SK-N-SH (cell line): Measurements from ENCODE around the gene GLUD1. TPM values are rescaled to one million over a fixed set of nuclear protein-coding genes. Genes with fewer than 3 reads are reported as not detected.

Source experiments
- CTCF ChIA-PET: fragments of 300-600, 350-600 bp; formaldehyde crosslinking; extraction: SDS; loops from one replicate; lab custom pipeline; 2021; lab: Yijun Ruan, JAX
- POLR2A ChIA-PET: fragments of 350-600 bp; sonication (Branson Sonifier 250); formaldehyde crosslinking; extraction: SDS; loops from one replicate; lab custom pipeline; 2020; ENCODE audit warnings: antibody characterized with exemption, inconsistent platforms; lab: Yijun Ruan, JAX
- DNase-seq: peaks from one replicate; pipeline ENCODE4 v3.0.0; 2012
- H2AFZ ChIP-seq: fragments of 200-600 bp; sonication (generic); 2 replicates; pipeline ENCODE4 v1.8.1; 2016; ENCODE audit warnings: antibody characterized with exemption, mild to moderate bottlenecking, low read depth
- H3F3A ChIP-seq: fragments of 200-600 bp; sonication (generic); replicated peaks from 2 replicates; pipeline ENCODE3; 2016; ENCODE audit warnings: antibody characterized with exemption, mild to moderate bottlenecking; ENCODE audit not compliant: insufficient read depth
- H3K27ac ChIP-seq, 2 experiments: fragments of 200-500 bp in 1 of 2; fragments of 200-600 bp in 1 of 2; sonication (Bioruptor generic) in 1 of 2; sonication (generic), shearing (Covaris generic) in 1 of 2; 2 replicates each; pipeline versions ENCODE4 v1.5.1 to v1.6.1; 2014 to 2016; ENCODE audit warnings: low read depth in 2 of 2, inconsistent platforms in 1 of 2, low read length in 1 of 2, mild to moderate bottlenecking in 1 of 2, mixed read lengths in 1 of 2
- H3K27me3 ChIP-seq: fragments of 200-600 bp; sonication (generic), shearing (Covaris generic); 2 replicates; pipeline ENCODE4 v1.6.1; 2016; ENCODE audit warnings: mixed run types; ENCODE audit not compliant: insufficient read depth
- H3K36me3 ChIP-seq, 2 experiments: fragments of 200-500 bp in 1 of 2; fragments of 200-600 bp in 1 of 2; sonication (Bioruptor generic) in 1 of 2; sonication (generic) in 1 of 2; replicated peaks in 1 of 2; 2 replicates each; pipeline versions ENCODE3 to v1.5.1; 2014 to 2016; ENCODE audit warnings: low read length in 1 of 2, mild to moderate bottlenecking in 1 of 2; ENCODE audit not compliant: insufficient read depth in 2 of 2, control insufficient read depth in 1 of 2
- H3K4me1 ChIP-seq, 2 experiments: fragments of 200-500 bp in 1 of 2; fragments of 200-600 bp in 1 of 2; sonication (Bioruptor generic) in 1 of 2; sonication (generic), shearing (Covaris generic) in 1 of 2; 2 replicates each; pipeline versions ENCODE4 v1.5.1 to v1.6.1; 2014 to 2016; ENCODE audit warnings: low read depth in 1 of 2, low read length in 1 of 2, mixed run types in 1 of 2; ENCODE audit not compliant: insufficient read depth in 2 of 2, control insufficient read depth in 1 of 2
- H3K4me2 ChIP-seq: fragments of 200-600 bp; sonication (generic), shearing (Covaris generic); 2 replicates; pipeline ENCODE4 v1.6.1; 2017; ENCODE audit warnings: mixed run types
- H3K4me3 ChIP-seq, 2 experiments: fragments of 200-500 bp in 1 of 2; fragments of 200-600 bp in 1 of 2; sonication (Bioruptor generic) in 1 of 2; sonication (generic), shearing (Covaris generic) in 1 of 2; 2 replicates each; pipeline versions ENCODE4 v1.5.1 to v1.8.1; 2014 to 2016; ENCODE audit warnings: low read depth in 2 of 2, inconsistent platforms in 1 of 2, low read length in 1 of 2, mild to moderate bottlenecking in 1 of 2, mixed read lengths in 1 of 2, moderate library complexity in 1 of 2
- H3K79me2 ChIP-seq: fragments of 200-600 bp; sonication (generic); 2 replicates; pipeline ENCODE4 v1.8.1; 2017; ENCODE audit warnings: mild to moderate bottlenecking; ENCODE audit not compliant: insufficient read depth
- H3K9ac ChIP-seq: fragments of 200-600 bp; sonication (generic); 2 replicates; pipeline ENCODE4 v1.6.1; 2017; ENCODE audit warnings: mixed run types
- H3K9me2 ChIP-seq: fragments of 200-600 bp; sonication (generic); 2 replicates; pipeline ENCODE4 v1.6.1; 2017; ENCODE audit warnings: mixed run types
- H3K9me3 ChIP-seq: fragments of 200-600 bp; sonication (generic); 2 replicates; pipeline ENCODE4 v1.6.1; 2017; ENCODE audit warnings: mixed run types, mild to moderate bottlenecking, moderate library complexity
- H4K20me1 ChIP-seq: fragments of 200-600 bp; sonication (generic); 2 replicates; pipeline ENCODE4 v1.6.1; 2017; ENCODE audit warnings: mild to moderate bottlenecking, mixed run types; ENCODE audit not compliant: insufficient read depth
- CHD2 ChIP-seq: fragments of 150-350 bp; IDR thresholded peaks from 2 replicates; pipeline ENCODE4 v1.6.1; 2018; ENCODE audit warnings: low read length; ENCODE audit not compliant: partially characterized antibody
- CTCF ChIP-seq: fragments of 200-600 bp; sonication (generic); IDR thresholded peaks from 2 replicates; pipeline ENCODE4 v1.6.1; 2017; ENCODE audit warnings: antibody characterized with exemption, mild to moderate bottlenecking, moderate library complexity
- EP300 ChIP-seq, 2 experiments: IDR thresholded peaks; 2 replicates each; pipeline versions ENCODE4 v1.4.0 to v1.6.1; 2012; ENCODE audit warnings: borderline replicate concordance in 1 of 2, low read depth in 1 of 2, low read length in 1 of 2
- EZH2phosphoT487 ChIP-seq: fragments of 200-600 bp; sonication (generic); IDR thresholded peaks from 2 replicates; pipeline ENCODE4 v1.6.1; 2017; ENCODE audit warnings: low read depth, mixed run types, mild to moderate bottlenecking, antibody characterized with exemption, moderate library complexity, borderline replicate concordance
- GABPA ChIP-seq: IDR thresholded peaks from 2 replicates; pipeline ENCODE4 v1.4.0; 2012; ENCODE audit warnings: low read depth, mild to moderate bottlenecking
- GATA2 ChIP-seq: sonication (generic); formaldehyde crosslinking; IDR thresholded peaks from 2 replicates; pipeline ENCODE4 v1.5.0; 2020; ENCODE audit warnings: mild to moderate bottlenecking, missing genetic modification reagents
- NFIC ChIP-seq: IDR thresholded peaks from 2 replicates; pipeline ENCODE4 v1.4.0; 2012; ENCODE audit warnings: borderline replicate concordance
- PBX3 ChIP-seq: IDR thresholded peaks from 2 replicates; pipeline ENCODE4; 2012
- SIN3A ChIP-seq: IDR thresholded peaks from 2 replicates; pipeline ENCODE4 v1.6.1; 2012; ENCODE audit warnings: low read depth, mild to moderate bottlenecking, low read length, moderate library complexity, borderline replicate concordance
- SMC3 ChIP-seq: IDR thresholded peaks from 2 replicates; pipeline ENCODE4 v1.6.1; 2012; ENCODE audit warnings: low read depth, low read length, improper control_type of control experiment
- TEAD4 ChIP-seq: IDR thresholded peaks from 2 replicates; pipeline ENCODE4 v1.4.0; 2012; ENCODE audit warnings: mild to moderate bottlenecking, borderline replicate concordance; ENCODE audit not compliant: insufficient read depth
- YY1 ChIP-seq: IDR thresholded peaks from 2 replicates; pipeline ENCODE4 v1.4.0; 2012; ENCODE audit warnings: low read depth, mild to moderate bottlenecking
- WGBS: methylation state at CpG from one replicate; pipeline ENCODE4 v1.1.6; 2017; ENCODE audit warnings: low lambda C conversion rate; 5-methylcytosine and 5-hydroxymethylcytosine counted together
- polyA plus RNA-seq, 3 experiments: library from polyadenylated mRNA; depleted of rRNA; stranded (reverse); fragments of >200 nt; gene quantifications; 2 replicates each; pipeline ENCODE4 v1.2.3, GENCODE V29; 2012
- TF ChIP-seq, protein P1 (sequence below): fragments of 150-350 bp; IDR thresholded peaks from 2 replicates; pipeline ENCODE4 v1.6.1; 2017; ENCODE audit warnings: antibody characterized with exemption, low read length, low read depth, borderline replicate concordance

The GLUD1 gene
- polyA plus RNA-seq, 1 of the 3 experiments (the other 2 are of a cell fraction): 43.3 TPM

DNA sequence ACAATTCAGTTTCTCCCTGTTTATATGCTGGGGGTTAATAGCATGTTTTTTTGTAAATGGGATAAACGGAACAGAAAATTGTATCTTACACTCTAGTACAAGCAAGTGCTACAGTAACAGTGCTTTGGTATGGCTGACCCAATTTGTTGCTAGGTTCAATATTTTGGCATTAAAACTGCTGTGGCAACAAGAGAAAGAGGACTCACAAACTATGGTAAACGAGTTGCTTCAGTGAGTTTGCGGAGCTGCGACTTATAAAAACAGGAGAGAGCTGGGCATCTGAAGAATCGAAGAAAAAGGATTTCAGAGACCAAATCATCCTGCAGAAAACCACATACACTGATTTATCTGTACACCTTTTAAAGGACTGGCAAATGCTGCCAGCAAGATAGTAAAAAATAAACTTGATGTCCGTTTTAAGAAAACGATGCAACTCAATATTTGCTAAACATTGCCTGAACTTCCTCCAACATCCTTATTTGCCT lies 2.2 kb downstream of the GLUD1 start:
- no peak for DNase-seq
- 38% methylated on average over 7 of the region's 7 CpGs for WGBS

GRCh38 chr10:87090779-87091178 lies 3.9 kb downstream of the GLUD1 start:
- WGBS: 95% methylated on average over 4 of the region's 4 CpGs
- TF ChIP-seq, protein P1, sequence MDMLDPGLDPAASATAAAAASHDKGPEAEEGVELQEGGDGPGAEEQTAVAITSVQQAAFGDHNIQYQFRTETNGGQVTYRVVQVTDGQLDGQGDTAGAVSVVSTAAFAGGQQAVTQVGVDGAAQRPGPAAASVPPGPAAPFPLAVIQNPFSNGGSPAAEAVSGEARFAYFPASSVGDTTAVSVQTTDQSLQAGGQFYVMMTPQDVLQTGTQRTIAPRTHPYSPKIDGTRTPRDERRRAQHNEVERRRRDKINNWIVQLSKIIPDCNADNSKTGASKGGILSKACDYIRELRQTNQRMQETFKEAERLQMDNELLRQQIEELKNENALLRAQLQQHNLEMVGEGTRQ: no peak
- TF ChIP-seq EP300 (IDR thresholded peaks at IDR 0.05; ENCODE audit: borderline replicate concordance in 1 of 2, low read depth in 1 of 2, low read length in 1 of 2) (no peak), PBX3 (no peak), TEAD4 (no peak), NFIC (no peak), GABPA (no peak), EZH2phosphoT487 (no peak)

More for the DNA sequence above, 2.2 kb downstream of the GLUD1 start:
- Histone ChIP-seq H3K9me3 (no peaks in the 10 kb centered on the region), H3K4me1 (peaks cover 8% of the 10 kb centered on the region in 2 experiments; a peak in 3 of 4 replicates), H3K9me2 (no peaks in the 10 kb centered on the region), H3K27ac (peak overlapping the region in 1 of 2 experiments; percentile 75; a peak in 1 of 4 replicates), H3K79me2 (peaks cover 89% of the 10 kb centered on the region), H3K4me3 (peak overlapping the region; percentile 74 to 85), H3K36me3 (peaks cover 24 to 32% of the 10 kb centered on the region in 2 experiments), H4K20me1 (peaks cover 25% of the 10 kb centered on the region), H3K4me2 (peak overlapping the region; percentile 92), H3K9ac (peak overlapping the region; percentile 75; the same call in 1 of the 2 replicates), H2AFZ (no peak overlapping the region), H3K27me3 (no peaks in the 10 kb centered on the region), H3F3A (no peaks in the 10 kb centered on the region)
- TF ChIP-seq, protein P1: no peak
- TF ChIP-seq PBX3: no peak
- no peak for TF ChIP-seq SIN3A
- TF ChIP-seq NFIC: no peak
- no peak for TF ChIP-seq CHD2
- no peak for TF ChIP-seq GATA2 (CRISPR knock-in tag)
- no peak for TF ChIP-seq CTCF
- TF ChIP-seq YY1: no peak
- TF ChIP-seq TEAD4: no peak
- no peak for TF ChIP-seq SMC3
- ChIA-PET POLR2A (no interaction called here), CTCF (interaction anchor here (0.9 kb wide), 1 partner anchor 338 kb away, joined by 3 read pairs; no protein-coding TSS in a partner anchor)

More at GRCh38 chr10:87090779-87091178, 3.9 kb downstream of the GLUD1 start:
- Histone ChIP-seq H3K27me3 (no peaks in the 10 kb centered on the region), H3K9ac (no peak overlapping the region), H4K20me1 (peaks cover 31% of the 10 kb centered on the region), H3K27ac (no peak overlapping the region), H2AFZ (no peak overlapping the region), H3K79me2 (peaks cover 88% of the 10 kb centered on the region), H3F3A (no peaks in the 10 kb centered on the region), H3K36me3 (peaks cover 28 to 30% of the 10 kb centered on the region in 2 experiments), H3K4me2 (no peak overlapping the region), H3K4me1 (peaks cover 8 to 10% of the 10 kb centered on the region in 2 experiments; a peak in 3 of 4 replicates), H3K9me2 (no peaks in the 10 kb centered on the region), H3K9me3 (no peaks in the 10 kb centered on the region), H3K4me3 (no peak overlapping the region)
- DNase-seq: no peak
- ChIA-PET POLR2A (no interaction called here), CTCF (no interaction called here)
